OCI-LY3 (cell line): ENCODE data around the gene LRRC74B.

Source experiments
- H2AFZ ChIP-seq: fragments of 200-600, 300-600 bp; shearing (Covaris generic); 2 replicates; pipeline ENCODE4 v1.6.0; 2014; ENCODE audit warnings: antibody characterized with exemption, low read depth, low read length
- H3K27ac ChIP-seq: fragments of 200-600, 300-600 bp; sonication (generic); 2 replicates; pipeline ENCODE4 v1.5.1; 2014; ENCODE audit warnings: mild to moderate bottlenecking, low read length, moderate library complexity, mixed read lengths
- H3K27me3 ChIP-seq: fragments of 200-600, 300-600 bp; sonication (generic); 2 replicates; pipeline ENCODE4 v1.6.1; 2014; ENCODE audit warnings: low read depth, low read length, mixed read lengths
- H3K36me3 ChIP-seq: fragments of 200-600, 300-600 bp; sonication (generic); replicated peaks from 2 replicates; pipeline ENCODE3; 2014; ENCODE audit warnings: low read depth, low read length, mixed read lengths
- H3K4me1 ChIP-seq: fragments of 300-600, 200-600 bp; sonication (generic); 2 replicates; pipeline ENCODE4 v1.6.1; 2014; ENCODE audit warnings: low read length, mixed read lengths
- H3K4me2 ChIP-seq: fragments of 200-600, 300-600 bp; sonication (generic); 2 replicates; pipeline ENCODE4 v1.6.1; 2014; ENCODE audit warnings: low read length, mixed read lengths
- H3K4me3 ChIP-seq: fragments of 300-600, 200-600 bp; sonication (generic); 2 replicates; pipeline ENCODE4 v1.5.1; 2014; ENCODE audit warnings: antibody characterized with exemption, mild to moderate bottlenecking, low read length, moderate library complexity
- H3K79me2 ChIP-seq: fragments of 300-600, 200-600 bp; shearing (Covaris generic); 2 replicates; pipeline ENCODE4 v1.6.1; 2014; ENCODE audit warnings: mild to moderate bottlenecking, low read length, mixed read lengths
- H3K9ac ChIP-seq: fragments of 300-600, 200-600 bp; shearing (Covaris generic); 2 replicates; pipeline ENCODE4 v1.6.0; 2014; ENCODE audit warnings: mild to moderate bottlenecking, low read length, moderate library complexity
- H3K9me3 ChIP-seq: fragments of 200-600, 300-600 bp; shearing (Covaris generic); 2 replicates; pipeline ENCODE4 v1.6.1; 2014; ENCODE audit warnings: low read length, mixed read lengths; ENCODE audit not compliant: insufficient read depth
- H4K20me1 ChIP-seq: fragments of 200-600, 300-600 bp; sonication (generic); 2 replicates; pipeline ENCODE4 v1.6.1; 2016; ENCODE audit warnings: low read length, mixed read lengths; ENCODE audit not compliant: insufficient read depth
- EZH2phosphoT487 ChIP-seq: fragments of 200-600 bp; shearing (Covaris generic); IDR thresholded peaks from 2 replicates; pipeline ENCODE4 v1.6.1; 2018; ENCODE audit warnings: antibody characterized with exemption, mixed run types, low read depth
- TF ChIP-seq, protein P1 (sequence below): fragments of 200-600, 300-600 bp; sonication (generic); IDR thresholded peaks from 2 replicates; pipeline ENCODE4 v1.5.1; 2014; ENCODE audit warnings: antibody characterized with exemption, low read length, low read depth

The LRRC74B gene

GRCh38 chr22:21014726-21015465, 30.9 kb upstream of the LRRC74B start, which contains the start of gene P2RX6:
Gene P2RX6, plus strand, starts transcription at chr22:21015165. Its CDS starts 10 bp downstream, at chr22:21015175.
- Histone ChIP-seq H4K20me1 (0 out of 2 replicates have a peak, but pooled peaks cover 3% of the 10 kb centered on the region), H3K79me2 (no peaks in the 10 kb centered on the region), H3K4me1 (no peaks in the 10 kb centered on the region), H3K36me3 (no peaks in the 10 kb centered on the region), H2AFZ (no peak within 1 kb of the TSS), H3K4me2 (no peak within 1 kb of the TSS), H3K27ac (no peak within 1 kb of the TSS), H3K9ac (no peak within 1 kb of the TSS), H3K4me3 (no peak within 1 kb of the TSS), H3K9me3 (no peaks in the 10 kb centered on the region), H3K27me3 (no peaks in the 10 kb centered on the region)
- TF ChIP-seq EZH2phosphoT487, result no peak
- TF ChIP-seq, protein P1, sequence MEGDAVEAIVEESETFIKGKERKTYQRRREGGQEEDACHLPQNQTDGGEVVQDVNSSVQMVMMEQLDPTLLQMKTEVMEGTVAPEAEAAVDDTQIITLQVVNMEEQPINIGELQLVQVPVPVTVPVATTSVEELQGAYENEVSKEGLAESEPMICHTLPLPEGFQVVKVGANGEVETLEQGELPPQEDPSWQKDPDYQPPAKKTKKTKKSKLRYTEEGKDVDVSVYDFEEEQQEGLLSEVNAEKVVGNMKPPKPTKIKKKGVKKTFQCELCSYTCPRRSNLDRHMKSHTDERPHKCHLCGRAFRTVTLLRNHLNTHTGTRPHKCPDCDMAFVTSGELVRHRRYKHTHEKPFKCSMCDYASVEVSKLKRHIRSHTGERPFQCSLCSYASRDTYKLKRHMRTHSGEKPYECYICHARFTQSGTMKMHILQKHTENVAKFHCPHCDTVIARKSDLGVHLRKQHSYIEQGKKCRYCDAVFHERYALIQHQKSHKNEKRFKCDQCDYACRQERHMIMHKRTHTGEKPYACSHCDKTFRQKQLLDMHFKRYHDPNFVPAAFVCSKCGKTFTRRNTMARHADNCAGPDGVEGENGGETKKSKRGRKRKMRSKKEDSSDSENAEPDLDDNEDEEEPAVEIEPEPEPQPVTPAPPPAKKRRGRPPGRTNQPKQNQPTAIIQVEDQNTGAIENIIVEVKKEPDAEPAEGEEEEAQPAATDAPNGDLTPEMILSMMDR, result no peak

GRCh38 chr22:21015466-21016006, 30.2 kb upstream of the LRRC74B start:
- Histone ChIP-seq H3K27ac (no peak overlapping the region), H4K20me1 (no peaks in the 10 kb centered on the region), H3K9me3 (no peaks in the 10 kb centered on the region), H3K27me3 (no peaks in the 10 kb centered on the region), H3K79me2 (no peaks in the 10 kb centered on the region), H3K4me1 (no peaks in the 10 kb centered on the region), H3K4me2 (no peak overlapping the region), H3K4me3 (no peak overlapping the region), H2AFZ (no peak overlapping the region), H3K9ac (no peak overlapping the region), H3K36me3 (no peaks in the 10 kb centered on the region)
- TF ChIP-seq, protein P1, result no peak
- no peak for TF ChIP-seq EZH2phosphoT487

- no peak overlapping the region for H3K4me3 ChIP-seq
- no peaks in the 10 kb centered on the region for H3K4me1 ChIP-seq
- no peaks in the 10 kb centered on the region for H3K9me3 ChIP-seq
- H3K36me3 ChIP-seq, result no peaks in the 10 kb centered on the region
- H4K20me1 ChIP-seq, result no peaks in the 10 kb centered on the region
- H2AFZ ChIP-seq, result no peak overlapping the region
- H3K9ac ChIP-seq, result no peak overlapping the region
- no peak for TF ChIP-seq EZH2phosphoT487
- TF ChIP-seq, protein P1, result no peak
- no peaks in the 10 kb centered on the region for H3K27me3 ChIP-seq
- no peak overlapping the region for H3K27ac ChIP-seq
- no peaks in the 10 kb centered on the region for H3K79me2 ChIP-seq
- H3K4me2 ChIP-seq, result no peak overlapping the region
These were observed 28.9 kb upstream of the LRRC74B start for GRCh38 chr22:21016644-21017420.

DNA sequence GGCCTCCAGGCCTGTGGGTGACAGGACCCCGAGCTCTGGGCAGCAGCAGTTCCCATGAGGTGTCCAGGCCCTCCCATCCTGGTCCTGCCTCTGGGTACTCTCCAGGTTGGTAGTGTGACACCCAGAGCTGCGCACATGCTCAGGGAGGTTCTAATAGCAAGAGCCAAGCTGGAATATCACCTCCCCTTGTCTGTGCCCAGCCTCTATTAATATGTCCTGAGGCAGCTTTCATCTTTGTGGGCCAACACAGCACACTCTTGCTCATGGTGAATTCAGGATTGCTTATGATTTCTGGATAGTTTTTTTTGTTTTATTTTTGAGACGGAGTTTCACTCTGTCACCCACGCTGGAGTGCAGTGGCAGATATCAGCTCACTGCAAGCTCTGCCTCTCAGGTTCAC, 27.4 kb upstream of the LRRC74B start:
- H3K4me1 ChIP-seq, result no peaks in the 10 kb centered on the region
- TF ChIP-seq, protein P1, result no peak
- no peak for TF ChIP-seq EZH2phosphoT487
- H3K4me3 ChIP-seq, result no peak overlapping the region

More for the DNA sequence above, 27.4 kb upstream of the LRRC74B start:
- no peak overlapping the region for H3K27ac ChIP-seq
- H3K9ac ChIP-seq, result no peak overlapping the region
- H4K20me1 ChIP-seq, result no peaks in the 10 kb centered on the region
- no peaks in the 10 kb centered on the region for H3K79me2 ChIP-seq
- H3K4me2 ChIP-seq, result no peak overlapping the region
- H3K36me3 ChIP-seq, result no peaks in the 10 kb centered on the region
- H2AFZ ChIP-seq, result no peak overlapping the region
- H3K27me3 ChIP-seq, result no peaks in the 10 kb centered on the region
- no peaks in the 10 kb centered on the region for H3K9me3 ChIP-seq
